ENCODE results near the gene ITGB4. TPM values are rescaled to one million over a fixed set of nuclear protein-coding genes. Genes with fewer than 3 reads are reported as not detected.
A peak's percentile ranks its signal among the peaks of the same experiment; 100 is the strongest.

Gene ITGB4
- total and polyA plus RNA-seq, 2 of the 13 experiments (the other 11 are each of a cell fraction or from before 2014, with no cell fraction given), result 6.9 to 14.5 TPM

DNA sequence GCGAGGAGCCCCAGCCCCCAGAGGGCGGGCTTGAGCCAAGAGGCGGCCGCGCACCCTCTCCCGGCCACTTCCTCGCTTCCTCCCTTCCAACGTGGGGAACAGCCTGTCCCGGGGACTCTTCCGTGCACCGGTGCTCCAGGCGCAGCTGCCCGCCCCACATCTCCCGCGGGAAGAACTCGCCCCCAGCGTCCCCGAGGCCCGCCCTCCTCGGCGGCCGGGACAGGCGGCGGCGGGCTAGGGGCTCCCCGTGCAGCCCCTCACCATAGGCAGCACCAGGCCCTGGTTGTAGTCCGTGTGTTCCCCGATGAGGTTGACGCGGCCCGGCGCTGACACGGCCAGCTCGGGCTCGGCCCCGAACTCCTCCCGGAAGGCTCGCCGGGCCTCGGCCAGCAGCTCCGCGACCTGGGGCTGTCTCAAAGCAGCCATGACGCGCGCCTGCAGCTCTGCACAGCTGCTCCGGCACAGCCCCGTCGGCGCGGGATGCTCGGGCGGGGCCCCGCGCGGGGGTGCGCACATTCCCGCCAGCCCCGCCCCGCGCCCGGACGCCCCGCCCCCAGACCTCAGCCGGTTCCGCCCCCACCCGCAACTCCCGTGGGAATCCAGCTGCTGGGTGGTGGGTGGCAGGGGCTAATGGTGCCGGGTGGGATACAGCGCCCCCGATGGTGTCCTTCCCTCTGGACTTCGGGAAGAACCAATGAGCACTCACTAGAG is 43.6 kb downstream of the ITGB4 start, which contains the start of gene GALK1 (continued):
- TF ChIP-seq GPN1 (CRISPR knock-in tag; IDR thresholded peaks at IDR 0.05; ENCODE audit: borderline replicate concordance), result peak; percentile 63; the same call in 1 of the 2 replicates
- peak; percentile 86 for TF ChIP-seq ZNF777 (CRISPR knock-in tag; IDR thresholded peaks at IDR 0.05)
- no peak for TF ChIP-seq MED1 (CRISPR knock-in tag; IDR thresholded peaks at IDR 0.05)
- peak; percentile 58 for TF ChIP-seq BRD4 (CRISPR knock-in tag; IDR thresholded peaks at IDR 0.05)
- TF ChIP-seq, protein P1, sequence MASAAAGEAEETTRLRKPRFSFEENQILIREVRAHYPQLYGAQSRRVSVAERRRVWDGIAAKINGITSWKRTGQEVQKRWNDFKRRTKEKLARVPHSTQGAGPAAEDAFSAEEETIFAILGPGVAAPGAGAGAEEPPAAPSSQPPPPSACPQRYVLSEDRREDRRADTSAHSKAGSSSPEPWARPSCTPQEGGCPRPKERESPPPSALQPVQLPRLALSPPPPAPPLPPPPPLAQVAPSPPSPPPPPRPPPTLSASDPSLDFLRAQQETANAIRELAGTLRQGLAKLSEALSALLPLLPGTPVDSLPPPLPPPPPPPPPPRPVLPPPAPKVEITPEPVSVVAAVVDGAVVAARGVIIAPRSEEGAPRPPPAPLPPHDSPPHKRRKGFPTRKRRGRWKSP (CRISPR knock-in tag; IDR thresholded peaks at IDR 0.05), result 0 out of 2 replicates have a peak, but pooled peaks have one; percentile 61
- TF ChIP-seq KDM2A (CRISPR knock-in tag; IDR thresholded peaks at IDR 0.05; ENCODE audit: borderline replicate concordance, low read depth), result peak; percentile 43
- TF ChIP-seq, protein P2, sequence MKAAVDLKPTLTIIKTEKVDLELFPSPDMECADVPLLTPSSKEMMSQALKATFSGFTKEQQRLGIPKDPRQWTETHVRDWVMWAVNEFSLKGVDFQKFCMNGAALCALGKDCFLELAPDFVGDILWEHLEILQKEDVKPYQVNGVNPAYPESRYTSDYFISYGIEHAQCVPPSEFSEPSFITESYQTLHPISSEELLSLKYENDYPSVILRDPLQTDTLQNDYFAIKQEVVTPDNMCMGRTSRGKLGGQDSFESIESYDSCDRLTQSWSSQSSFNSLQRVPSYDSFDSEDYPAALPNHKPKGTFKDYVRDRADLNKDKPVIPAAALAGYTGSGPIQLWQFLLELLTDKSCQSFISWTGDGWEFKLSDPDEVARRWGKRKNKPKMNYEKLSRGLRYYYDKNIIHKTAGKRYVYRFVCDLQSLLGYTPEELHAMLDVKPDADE (CRISPR knock-in tag; IDR thresholded peaks at IDR 0.05), result no peak
- TF ChIP-seq NKX3-1 (CRISPR knock-in tag; IDR thresholded peaks at IDR 0.05), result peak; percentile 39; the same call in 1 of the 2 replicates
- TF ChIP-seq, protein P3, sequence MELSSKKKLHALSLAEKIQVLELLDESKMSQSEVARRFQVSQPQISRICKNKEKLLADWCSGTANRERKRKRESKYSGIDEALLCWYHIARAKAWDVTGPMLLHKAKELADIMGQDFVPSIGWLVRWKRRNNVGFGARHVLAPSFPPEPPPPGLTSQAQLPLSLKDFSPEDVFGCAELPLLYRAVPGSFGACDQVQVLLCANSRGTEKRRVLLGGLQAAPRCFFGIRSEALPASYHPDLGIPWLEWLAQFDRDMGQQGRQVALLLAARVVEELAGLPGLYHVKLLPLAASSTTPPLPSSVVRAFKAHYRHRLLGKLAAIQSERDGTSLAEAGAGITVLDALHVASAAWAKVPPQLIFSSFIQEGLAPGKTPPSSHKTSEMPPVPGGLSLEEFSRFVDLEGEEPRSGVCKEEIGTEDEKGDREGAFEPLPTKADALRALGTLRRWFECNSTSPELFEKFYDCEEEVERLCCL (CRISPR knock-in tag; IDR thresholded peaks at IDR 0.05; ENCODE audit: borderline replicate concordance), result 0 out of 2 replicates have a peak, but pooled peaks have one; percentile 22
- peak; percentile 52; the same call in 1 of the 2 replicates for TF ChIP-seq TEAD2 (CRISPR knock-in tag; IDR thresholded peaks at IDR 0.05)
- no peak for TF ChIP-seq MED13 (CRISPR knock-in tag; IDR thresholded peaks at IDR 0.05)
- TF ChIP-seq NFYC (CRISPR knock-in tag; IDR thresholded peaks at IDR 0.05), result 0 out of 2 replicates have a peak, but pooled peaks have one; percentile 18
- TF ChIP-seq SP4 (CRISPR knock-in tag; IDR thresholded peaks at IDR 0.05), result peak; percentile 71; the same call in 1 of the 2 replicates
- 0 out of 2 replicates have a peak, but pooled peaks have one; percentile 28 for TF ChIP-seq ZMAT3 (CRISPR knock-in tag; conservative IDR thresholded peaks at IDR 0.05)
- TF ChIP-seq, protein P4, sequence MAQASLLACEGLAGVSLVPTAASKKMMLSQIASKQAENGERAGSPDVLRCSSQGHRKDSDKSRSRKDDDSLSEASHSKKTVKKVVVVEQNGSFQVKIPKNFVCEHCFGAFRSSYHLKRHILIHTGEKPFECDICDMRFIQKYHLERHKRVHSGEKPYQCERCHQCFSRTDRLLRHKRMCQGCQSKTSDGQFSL (CRISPR knock-in tag; IDR thresholded peaks at IDR 0.05), result peak; percentile 35; the same call in 1 of the 2 replicates
- TF ChIP-seq RFXAP (CRISPR knock-in tag; IDR thresholded peaks at IDR 0.05; ENCODE audit: borderline replicate concordance), result peak; percentile 31; the same call in 1 of the 2 replicates
- TF ChIP-seq, protein P5, sequence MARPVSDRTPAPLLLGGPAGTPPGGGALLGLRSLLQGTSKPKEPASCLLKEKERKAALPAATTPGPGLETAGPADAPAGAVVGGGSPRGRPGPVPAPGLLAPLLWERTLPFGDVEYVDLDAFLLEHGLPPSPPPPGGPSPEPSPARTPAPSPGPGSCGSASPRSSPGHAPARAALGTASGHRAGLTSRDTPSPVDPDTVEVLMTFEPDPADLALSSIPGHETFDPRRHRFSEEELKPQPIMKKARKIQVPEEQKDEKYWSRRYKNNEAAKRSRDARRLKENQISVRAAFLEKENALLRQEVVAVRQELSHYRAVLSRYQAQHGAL (CRISPR knock-in tag; IDR thresholded peaks at IDR 0.05; ENCODE audit: not compliant biosample characterization), result peak; percentile 88
- no peak for TF ChIP-seq NR3C1 (CRISPR knock-in tag; IDR thresholded peaks at IDR 0.05)
- TF ChIP-seq, protein P6, sequence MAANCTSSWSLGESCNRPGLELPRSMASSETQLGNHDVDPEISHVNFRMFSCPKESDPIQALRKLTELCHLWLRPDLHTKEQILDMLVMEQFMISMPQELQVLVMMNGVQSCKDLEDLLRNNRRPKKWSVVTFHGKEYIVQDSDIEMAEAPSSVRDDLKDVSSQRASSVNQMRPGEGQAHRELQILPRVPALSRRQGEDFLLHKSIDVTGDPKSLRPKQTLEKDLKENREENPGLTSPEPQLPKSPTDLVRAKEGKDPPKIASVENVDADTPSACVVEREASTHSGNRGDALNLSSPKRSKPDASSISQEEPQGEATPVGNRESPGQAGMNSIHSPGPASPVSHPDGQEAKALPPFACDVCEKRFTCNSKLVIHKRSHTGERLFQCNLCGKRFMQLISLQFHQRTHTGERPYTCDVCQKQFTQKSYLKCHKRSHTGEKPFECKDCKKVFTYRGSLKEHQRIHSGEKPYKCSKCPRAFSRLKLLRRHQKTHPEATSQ (CRISPR knock-in tag; IDR thresholded peaks at IDR 0.05; ENCODE audit: borderline replicate concordance), result no peak
